Measurements from ENCODE around the gene C4orf50.

C4orf50 gene

DNA sequence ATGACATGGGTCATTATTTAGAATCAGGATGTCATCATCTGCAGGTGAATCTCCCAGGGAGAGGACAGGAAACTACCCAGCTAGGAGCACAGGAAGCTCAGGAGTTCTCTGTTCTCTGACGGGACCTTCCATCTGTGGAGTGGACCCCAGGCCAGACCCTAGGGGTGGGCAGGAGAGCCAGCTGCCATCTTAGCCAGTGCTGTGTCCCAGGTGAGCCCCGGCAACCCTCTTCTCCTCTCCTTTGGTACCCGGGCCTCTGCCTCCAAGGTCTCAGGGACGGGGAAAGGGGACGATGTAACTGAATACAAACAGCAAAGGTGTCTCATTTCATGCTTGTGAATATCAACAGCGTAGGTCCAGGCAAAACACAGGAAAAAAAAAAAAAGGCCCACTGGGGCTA, 48.5 kb downstream of the C4orf50 start:
- no peaks in the 10 kb centered on the region for H3K36me3 ChIP-seq (ENCODE audit: control insufficient read depth, insufficient read depth, low read length)
- no peak overlapping the region for H4K5ac ChIP-seq (ENCODE audit: low read length)

DNA sequence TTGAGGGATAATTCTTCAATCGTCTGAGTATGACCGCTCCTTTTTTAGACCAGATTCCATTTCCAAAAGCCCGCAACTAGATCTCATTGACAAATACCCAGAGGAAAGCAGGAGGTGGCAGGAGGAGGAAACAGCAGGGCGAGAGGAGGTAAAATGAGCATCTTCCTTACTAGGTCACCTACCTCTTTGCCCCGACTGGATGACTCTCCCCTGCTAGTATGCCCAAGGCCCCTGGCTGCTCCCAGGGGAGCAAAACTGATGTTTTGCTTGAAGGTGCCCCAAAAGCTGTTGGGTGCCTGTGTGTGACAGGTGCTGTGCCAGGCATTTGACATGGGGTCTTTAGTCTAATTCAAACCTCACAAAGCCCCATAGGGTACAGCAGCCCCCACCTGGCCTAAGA, 48.9 kb downstream of the C4orf50 start:
- H3K4ac ChIP-seq (ENCODE audit: low read depth, low read length), result no peak overlapping the region
- no peaks in the 10 kb centered on the region for H3K27me3 ChIP-seq (ENCODE audit: insufficient read depth, low read length, poor library complexity)
- H4K5ac ChIP-seq (ENCODE audit: low read length), result no peak overlapping the region
- no peak overlapping the region for H2BK120ac ChIP-seq (ENCODE audit: low read depth, low read length)
- H3K79me2 ChIP-seq (ENCODE audit: control insufficient read depth, insufficient read depth, low read length), result no peaks in the 10 kb centered on the region
- H3K18ac ChIP-seq (ENCODE audit: low read length), result no peak overlapping the region
- no peaks in the 10 kb centered on the region for H3K4me1 ChIP-seq (ENCODE audit: control insufficient read depth, low read depth, low read length)
- no peak overlapping the region for H3K23ac ChIP-seq (ENCODE audit: low read length)
- H3K4me3 ChIP-seq (ENCODE audit: low read length), result no peak overlapping the region
- H3K4me2 ChIP-seq (ENCODE audit: low read length), result no peak overlapping the region
- H3K27ac ChIP-seq (ENCODE audit: low read depth, low read length), result no peak overlapping the region
- no peak overlapping the region for H2BK5ac ChIP-seq (ENCODE audit: low read length)
- no CpG with 5 or more reads among the region's 5 CpGs for WGBS (ENCODE audit: extremely low coverage, insufficient coverage, low lambda C conversion rate)
- H3K79me1 ChIP-seq (ENCODE audit: low read length), result no peaks in the 10 kb centered on the region
- H2BK15ac ChIP-seq (replicated peaks; ENCODE audit: low read depth), result no peak overlapping the region
- H3K36me3 ChIP-seq (ENCODE audit: control insufficient read depth, insufficient read depth, low read length), result no peaks in the 10 kb centered on the region
- no peak overlapping the region for H2AK5ac ChIP-seq (ENCODE audit: low read length)
- no peak for DNase-seq
- H3K9ac ChIP-seq (ENCODE audit: low read length), result no peak overlapping the region
- H3K56ac ChIP-seq (ENCODE audit: low read length), result no peak overlapping the region
- no peak overlapping the region for H4K8ac ChIP-seq (ENCODE audit: low read depth, low read length)

More for the DNA sequence above, 48.5 kb downstream of the C4orf50 start:
- H2AK5ac ChIP-seq (ENCODE audit: low read length), result no peak overlapping the region
- H3K27ac ChIP-seq (ENCODE audit: low read depth, low read length), result no peak overlapping the region
- H2BK15ac ChIP-seq (replicated peaks; ENCODE audit: low read depth), result no peak overlapping the region
- no peaks in the 10 kb centered on the region for H3K79me1 ChIP-seq (ENCODE audit: low read length)
- H3K18ac ChIP-seq (ENCODE audit: low read length), result no peak overlapping the region
- no peak overlapping the region for H3K4ac ChIP-seq (ENCODE audit: low read depth, low read length)
- H3K4me3 ChIP-seq (ENCODE audit: low read length), result no peak overlapping the region
- no peak overlapping the region for H2BK5ac ChIP-seq (ENCODE audit: low read length)
- H3K9ac ChIP-seq (ENCODE audit: low read length), result no peak overlapping the region
- no peaks in the 10 kb centered on the region for H3K79me2 ChIP-seq (ENCODE audit: control insufficient read depth, insufficient read depth, low read length)
- H3K56ac ChIP-seq (ENCODE audit: low read length), result no peak overlapping the region
- no peaks in the 10 kb centered on the region for H3K27me3 ChIP-seq (ENCODE audit: insufficient read depth, low read length, poor library complexity)
- no peak overlapping the region for H2BK120ac ChIP-seq (ENCODE audit: low read depth, low read length)
- no CpG with 5 or more reads among the region's 6 CpGs for WGBS (ENCODE audit: extremely low coverage, insufficient coverage, low lambda C conversion rate)
- no peak overlapping the region for H4K8ac ChIP-seq (ENCODE audit: low read depth, low read length)
- no peak overlapping the region for H3K4me2 ChIP-seq (ENCODE audit: low read length)
- no peak overlapping the region for H3K23ac ChIP-seq (ENCODE audit: low read length)
- H3K4me1 ChIP-seq (ENCODE audit: control insufficient read depth, low read depth, low read length), result no peaks in the 10 kb centered on the region
- no peak for DNase-seq

DNA sequence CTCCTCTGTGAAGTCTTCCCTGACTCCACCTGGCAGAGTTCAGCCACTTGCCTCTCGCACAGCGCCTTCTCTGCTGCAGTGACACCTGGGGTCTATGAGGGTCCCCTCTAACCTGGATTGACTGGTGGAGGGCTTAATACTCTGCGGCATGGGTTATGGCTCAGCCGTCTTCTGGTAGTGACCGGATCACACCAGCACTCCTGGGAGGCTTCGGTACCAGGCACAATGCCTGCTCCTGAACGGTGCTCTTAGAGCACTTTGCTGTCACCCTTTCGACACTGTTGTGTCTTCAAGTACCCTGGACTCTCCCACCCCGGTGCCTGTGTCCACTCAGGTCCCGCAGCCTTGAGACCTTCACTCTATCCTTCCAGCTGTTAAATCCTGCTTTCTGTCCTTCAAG, 50.0 kb downstream of the C4orf50 start:
- H3K27ac ChIP-seq (ENCODE audit: low read depth, low read length), result no peak overlapping the region
- H3K4me3 ChIP-seq (ENCODE audit: low read length), result no peak overlapping the region
- H4K5ac ChIP-seq (ENCODE audit: low read length), result no peak overlapping the region
- no peak overlapping the region for H4K8ac ChIP-seq (ENCODE audit: low read depth, low read length)
- no peaks in the 10 kb centered on the region for H3K27me3 ChIP-seq (ENCODE audit: insufficient read depth, low read length, poor library complexity)
- H3K4me2 ChIP-seq (ENCODE audit: low read length), result no peak overlapping the region
- no peaks in the 10 kb centered on the region for H3K36me3 ChIP-seq (ENCODE audit: control insufficient read depth, insufficient read depth, low read length)
- no peak overlapping the region for H2BK5ac ChIP-seq (ENCODE audit: low read length)
- H3K4ac ChIP-seq (ENCODE audit: low read depth, low read length), result no peak overlapping the region
- H3K9ac ChIP-seq (ENCODE audit: low read length), result no peak overlapping the region
- H3K4me1 ChIP-seq (ENCODE audit: control insufficient read depth, low read depth, low read length), result no peaks in the 10 kb centered on the region
- no peaks in the 10 kb centered on the region for H3K79me1 ChIP-seq (ENCODE audit: low read length)
- no CpG with 5 or more reads among the region's 10 CpGs for WGBS (ENCODE audit: extremely low coverage, insufficient coverage, low lambda C conversion rate)
- no peak overlapping the region for H3K56ac ChIP-seq (ENCODE audit: low read length)
- H3K18ac ChIP-seq (ENCODE audit: low read length), result no peak overlapping the region
- no peak overlapping the region for H3K23ac ChIP-seq (ENCODE audit: low read length)
- no peak overlapping the region for H2BK15ac ChIP-seq (replicated peaks; ENCODE audit: low read depth)
- no peak overlapping the region for H2AK5ac ChIP-seq (ENCODE audit: low read length)
- H3K79me2 ChIP-seq (ENCODE audit: control insufficient read depth, insufficient read depth, low read length), result no peaks in the 10 kb centered on the region
- no peak overlapping the region for H2BK120ac ChIP-seq (ENCODE audit: low read depth, low read length)
- DNase-seq, result no peak

DNA sequence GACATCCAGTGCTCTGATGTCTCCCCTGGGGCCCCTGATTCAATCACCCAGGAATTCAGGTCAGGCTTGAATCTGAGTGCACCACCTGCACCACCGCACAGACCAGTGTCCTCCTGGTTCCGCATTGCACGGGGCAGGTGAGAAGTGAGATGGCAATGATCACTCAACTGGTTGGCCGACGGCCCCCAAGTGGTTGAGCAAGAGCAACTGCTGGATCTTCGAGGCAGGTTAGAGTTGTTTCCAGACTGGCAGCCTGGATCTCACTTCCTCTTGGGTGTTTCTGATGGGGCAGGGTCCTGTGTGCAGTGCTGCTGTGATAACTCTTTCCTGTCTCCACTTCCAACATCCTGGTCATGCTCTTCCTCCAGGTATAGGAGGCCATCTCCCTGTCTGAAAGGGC, 50.4 kb downstream of the C4orf50 start:
- no peak for DNase-seq
- no peaks in the 10 kb centered on the region for H3K36me3 ChIP-seq (ENCODE audit: control insufficient read depth, insufficient read depth, low read length)
- H3K9ac ChIP-seq (ENCODE audit: low read length), result no peak overlapping the region
- no peak overlapping the region for H3K27ac ChIP-seq (ENCODE audit: low read depth, low read length)
- no peak overlapping the region for H2BK120ac ChIP-seq (ENCODE audit: low read depth, low read length)
- no peak overlapping the region for H3K56ac ChIP-seq (ENCODE audit: low read length)
- no CpG with 5 or more reads among the region's 6 CpGs for WGBS (ENCODE audit: extremely low coverage, insufficient coverage, low lambda C conversion rate)
- no peaks in the 10 kb centered on the region for H3K79me1 ChIP-seq (ENCODE audit: low read length)
- H2BK5ac ChIP-seq (ENCODE audit: low read length), result no peak overlapping the region
- H2BK15ac ChIP-seq (replicated peaks; ENCODE audit: low read depth), result no peak overlapping the region
- no peak overlapping the region for H4K5ac ChIP-seq (ENCODE audit: low read length)
- H3K4me2 ChIP-seq (ENCODE audit: low read length), result no peak overlapping the region
- no peak overlapping the region for H4K8ac ChIP-seq (ENCODE audit: low read depth, low read length)
- H3K23ac ChIP-seq (ENCODE audit: low read length), result no peak overlapping the region
- H3K27me3 ChIP-seq (ENCODE audit: insufficient read depth, low read length, poor library complexity), result no peaks in the 10 kb centered on the region
- no peak overlapping the region for H3K18ac ChIP-seq (ENCODE audit: low read length)
- no peak overlapping the region for H3K4me3 ChIP-seq (ENCODE audit: low read length)
- H2AK5ac ChIP-seq (ENCODE audit: low read length), result no peak overlapping the region
- H3K4ac ChIP-seq (ENCODE audit: low read depth, low read length), result no peak overlapping the region
- no peaks in the 10 kb centered on the region for H3K79me2 ChIP-seq (ENCODE audit: control insufficient read depth, insufficient read depth, low read length)
- no peaks in the 10 kb centered on the region for H3K4me1 ChIP-seq (ENCODE audit: control insufficient read depth, low read depth, low read length)

DNA sequence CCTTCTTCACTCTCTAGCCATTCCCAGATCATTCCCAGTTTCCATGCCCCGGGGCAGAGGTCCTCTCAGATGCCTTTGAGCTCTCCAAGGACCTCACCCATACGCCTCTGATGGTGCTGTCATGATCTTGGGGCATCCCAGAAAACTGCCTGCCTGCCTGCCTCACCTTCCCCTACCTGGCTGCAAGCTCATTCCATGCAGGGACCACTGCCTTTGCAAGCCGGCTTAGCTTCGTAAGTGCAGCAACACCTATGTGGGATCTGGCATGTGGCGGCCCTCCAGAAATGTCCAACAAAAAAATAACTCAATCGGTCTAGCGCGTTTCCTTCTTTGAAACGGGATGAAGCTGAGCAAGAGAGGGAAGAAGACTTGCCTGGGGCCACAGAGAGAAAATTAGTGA, 53.0 kb downstream of the C4orf50 start:
- Histone ChIP-seq H4K8ac (ENCODE audit: low read depth, low read length) (no peak overlapping the region), H2AK5ac (ENCODE audit: low read length) (no peak overlapping the region), H3K9ac (ENCODE audit: low read length) (no peak overlapping the region), H3K27me3 (ENCODE audit: insufficient read depth, low read length, poor library complexity) (no peaks in the 10 kb centered on the region), H3K27ac (ENCODE audit: low read depth, low read length) (no peak overlapping the region), H3K4me1 (ENCODE audit: control insufficient read depth, low read depth, low read length) (no peaks in the 10 kb centered on the region), H3K18ac (ENCODE audit: low read length) (no peak overlapping the region), H3K79me2 (ENCODE audit: control insufficient read depth, insufficient read depth, low read length) (no peaks in the 10 kb centered on the region), H2BK15ac (replicated peaks; ENCODE audit: low read depth) (no peak overlapping the region), H3K23ac (ENCODE audit: low read length) (no peak overlapping the region), H3K79me1 (ENCODE audit: low read length) (no peaks in the 10 kb centered on the region), H4K5ac (ENCODE audit: low read length) (no peak overlapping the region), H3K4me3 (ENCODE audit: low read length) (no peak overlapping the region), H2BK5ac (ENCODE audit: low read length) (no peak overlapping the region), H3K4ac (ENCODE audit: low read depth, low read length) (no peak overlapping the region), H2BK120ac (ENCODE audit: low read depth, low read length) (no peak overlapping the region), H3K56ac (ENCODE audit: low read length) (no peak overlapping the region), H3K36me3 (ENCODE audit: control insufficient read depth, insufficient read depth, low read length) (no peaks in the 10 kb centered on the region), H3K4me2 (ENCODE audit: low read length) (no peak overlapping the region)
- no CpG with 5 or more reads among the region's 9 CpGs for WGBS (ENCODE audit: extremely low coverage, insufficient coverage, low lambda C conversion rate)
- DNase-seq, result no peak

DNA sequence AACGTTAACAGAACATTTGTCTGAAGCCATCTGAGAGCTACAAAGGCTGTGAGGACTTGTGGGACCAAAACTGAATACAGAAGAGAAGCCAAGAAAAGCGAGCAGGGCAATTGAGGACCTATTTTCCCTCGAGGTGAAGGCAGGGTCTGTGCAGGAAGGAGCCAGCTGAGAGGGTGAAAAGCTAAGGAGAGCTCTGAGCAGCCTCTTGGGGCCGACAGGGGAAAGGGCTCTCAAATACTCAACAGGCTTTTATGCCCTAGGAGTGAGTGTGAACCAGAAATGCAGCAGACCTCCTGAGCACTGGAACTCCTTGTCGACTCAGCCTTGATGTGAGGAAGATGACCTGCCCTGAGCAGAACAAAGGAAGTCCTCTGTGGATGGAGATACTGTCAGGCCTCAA, 54.2 kb downstream of the C4orf50 start:
- Histone ChIP-seq H3K4me3 (ENCODE audit: low read length) (no peak overlapping the region), H2BK15ac (replicated peaks; ENCODE audit: low read depth) (no peak overlapping the region), H4K5ac (ENCODE audit: low read length) (no peak overlapping the region), H3K4me2 (ENCODE audit: low read length) (no peak overlapping the region), H3K27ac (ENCODE audit: low read depth, low read length) (no peak overlapping the region), H3K4me1 (ENCODE audit: control insufficient read depth, low read depth, low read length) (no peaks in the 10 kb centered on the region), H3K79me2 (ENCODE audit: control insufficient read depth, insufficient read depth, low read length) (no peaks in the 10 kb centered on the region), H2AK5ac (ENCODE audit: low read length) (no peak overlapping the region), H3K4ac (ENCODE audit: low read depth, low read length) (no peak overlapping the region), H3K27me3 (ENCODE audit: insufficient read depth, low read length, poor library complexity) (no peaks in the 10 kb centered on the region), H3K79me1 (ENCODE audit: low read length) (no peaks in the 10 kb centered on the region), H2BK5ac (ENCODE audit: low read length) (no peak overlapping the region), H3K23ac (ENCODE audit: low read length) (no peak overlapping the region), H3K18ac (ENCODE audit: low read length) (no peak overlapping the region), H4K8ac (ENCODE audit: low read depth, low read length) (no peak overlapping the region), H2BK120ac (ENCODE audit: low read depth, low read length) (no peak overlapping the region), H3K9ac (ENCODE audit: low read length) (no peak overlapping the region), H3K36me3 (ENCODE audit: control insufficient read depth, insufficient read depth, low read length) (no peaks in the 10 kb centered on the region), H3K56ac (ENCODE audit: low read length) (no peak overlapping the region)
- no peak for DNase-seq
- no CpG with 5 or more reads among the region's 5 CpGs for WGBS (ENCODE audit: extremely low coverage, insufficient coverage, low lambda C conversion rate)

All from mesendoderm (in vitro differentiated cells).